EH (cell line): Measurements from ENCODE around the gene SCGB1C1.
"Not testable (repeated sequence)": the region's sequence is repeated elsewhere in the genome, so short reads cannot be mapped to it uniquely, and the experiment has no call there.

ENCODE experiments used
- DNase-seq: peaks from one replicate; pipeline ENCODE4 v3.0.0-alpha.2; 2015; ENCODE audit warnings: low read depth

SCGB1C1 gene

DNA sequence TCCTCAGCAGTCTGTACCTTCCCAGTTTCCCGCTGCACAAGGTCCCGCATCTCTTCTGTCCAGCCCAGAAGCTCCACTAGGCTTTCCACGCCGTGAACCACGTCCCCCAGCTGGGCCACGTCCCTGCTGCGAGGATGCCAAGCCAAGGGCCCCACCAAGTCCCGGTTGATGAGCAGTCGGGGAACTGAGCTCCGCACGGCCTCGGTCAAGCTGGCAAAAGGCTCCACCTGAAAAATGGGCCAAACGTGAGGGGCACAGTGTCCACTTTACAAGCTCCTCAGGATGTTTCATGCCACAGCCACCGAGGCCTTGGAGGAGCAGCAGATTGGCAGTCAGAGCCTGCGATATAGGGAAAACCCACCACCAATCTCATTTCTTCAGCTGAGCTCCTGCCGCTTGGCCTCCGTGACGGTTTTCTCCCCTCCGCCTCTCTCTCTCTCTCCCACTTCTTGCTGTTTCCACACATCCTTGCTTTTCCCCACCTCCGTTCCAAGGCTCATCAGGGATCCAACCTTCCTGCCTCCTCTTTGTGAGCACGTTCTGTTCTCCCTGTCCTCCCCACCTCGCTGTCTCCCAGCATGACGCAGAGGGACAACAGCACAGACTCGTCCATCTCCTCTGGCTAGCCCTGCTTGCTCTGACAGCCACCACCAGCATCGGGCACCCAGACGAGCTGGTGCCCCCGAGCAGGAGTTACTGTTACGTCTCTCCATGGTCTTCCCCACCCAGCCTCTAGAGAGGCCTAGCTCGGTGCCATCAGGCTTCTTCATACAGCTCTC is 26.1 kb downstream of the SCGB1C1 start:
- DNase-seq: no peak

- not testable (repeated sequence) for DNase-seq
Observed at GRCh38 chr11:220641-221215, 27.9 kb downstream of the SCGB1C1 start.

DNA sequence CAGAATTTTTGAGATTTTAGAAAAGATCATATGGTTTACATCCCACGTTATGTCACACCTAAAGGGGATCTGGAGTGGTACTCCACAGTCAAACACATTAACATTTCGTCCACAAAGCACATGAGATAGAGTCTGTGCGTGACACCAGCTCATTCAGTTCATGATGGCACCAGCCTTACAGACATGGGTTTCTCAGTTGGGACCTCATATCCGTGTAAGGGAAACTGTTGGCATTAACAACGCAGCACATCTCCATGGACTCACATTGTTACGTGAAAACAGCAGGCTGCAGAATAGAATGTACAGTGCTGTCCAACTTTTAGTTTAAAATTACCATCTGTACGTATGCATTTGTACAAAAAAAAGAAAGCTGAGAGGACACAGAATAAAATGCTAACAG is 28.7 kb downstream of the SCGB1C1 start:
- no peak for DNase-seq

GRCh38 chr11:221998-222789 is 29.3 kb downstream of the SCGB1C1 start:
- no peak for DNase-seq

- DNase-seq: no peak
Observed at GRCh38 chr11:223026-223789, 30.3 kb downstream of the SCGB1C1 start.

DNA sequence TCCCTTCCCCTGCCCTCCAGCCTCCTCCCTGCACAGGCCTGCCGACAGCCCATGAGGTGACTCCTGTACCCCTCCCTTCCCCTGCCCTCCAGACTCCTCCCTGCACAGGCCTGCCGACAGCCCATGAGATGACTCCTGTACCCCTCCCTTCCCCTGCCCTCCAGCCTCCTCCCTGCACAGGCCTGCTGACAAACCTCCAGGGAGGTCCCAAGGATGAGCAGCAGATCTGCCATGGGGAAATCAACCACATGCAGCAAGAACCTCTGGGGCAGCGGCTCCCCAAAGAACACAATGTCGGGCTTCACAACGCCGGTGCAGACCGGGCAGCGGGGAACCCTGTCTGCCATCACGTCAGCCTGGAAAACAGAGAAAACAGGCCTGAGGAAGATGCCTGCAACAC is 31.0 kb downstream of the SCGB1C1 start:
- no peak for DNase-seq

GRCh38 chr11:224424-224823 is 31.5 kb downstream of the SCGB1C1 start:
- DNase-seq: no peak

- no peak for DNase-seq
Observed at GRCh38 chr11:225734-226453, 33.0 kb downstream of the SCGB1C1 start.

DNA sequence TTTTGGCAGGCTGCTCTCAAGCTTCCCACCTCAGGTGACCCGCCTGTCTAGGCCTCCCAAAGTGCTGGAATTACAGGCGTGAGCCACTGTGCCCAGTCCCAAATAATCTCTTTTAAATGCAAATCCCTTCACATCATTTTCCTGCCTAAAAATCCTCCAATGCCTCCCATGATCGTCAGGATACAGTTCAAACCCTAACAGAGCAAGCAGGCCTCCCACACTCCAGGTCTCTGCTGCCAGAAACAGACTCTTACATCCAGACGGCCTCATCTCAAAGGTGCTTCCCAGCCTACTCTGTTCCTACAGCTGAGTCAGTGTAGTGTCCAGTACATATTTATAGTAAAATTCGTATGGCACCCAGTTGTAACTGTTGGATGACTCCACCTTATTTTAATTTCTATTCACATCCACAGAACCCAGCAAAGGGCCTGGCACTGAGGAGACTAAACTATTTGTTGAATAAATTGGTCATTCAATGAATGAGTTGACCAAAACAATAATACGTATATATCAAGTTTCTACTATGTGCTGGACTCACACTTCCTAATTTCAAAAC is 35.0 kb downstream of the SCGB1C1 start:
- no peak for DNase-seq

DNA sequence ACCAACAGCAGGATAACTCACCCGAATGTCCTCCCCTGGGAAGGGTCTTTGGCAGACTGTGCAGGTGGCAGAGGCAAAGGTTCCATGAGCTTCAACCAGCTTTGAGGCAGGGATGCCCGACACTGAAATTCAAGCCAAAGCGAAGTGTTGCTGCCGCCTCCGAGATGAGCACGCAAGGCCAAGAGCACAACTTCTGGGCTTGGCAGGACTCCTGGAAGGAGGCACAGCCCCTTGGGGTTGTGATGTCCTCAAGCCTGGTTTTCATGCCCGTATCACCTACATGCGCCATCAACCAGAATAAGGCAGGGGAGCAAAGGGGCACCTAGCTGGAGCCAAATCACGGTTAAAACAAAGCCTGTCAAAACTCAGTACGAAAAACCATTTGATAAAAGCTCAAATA is 37.6 kb downstream of the SCGB1C1 start:
- DNase-seq: no peak

DNA sequence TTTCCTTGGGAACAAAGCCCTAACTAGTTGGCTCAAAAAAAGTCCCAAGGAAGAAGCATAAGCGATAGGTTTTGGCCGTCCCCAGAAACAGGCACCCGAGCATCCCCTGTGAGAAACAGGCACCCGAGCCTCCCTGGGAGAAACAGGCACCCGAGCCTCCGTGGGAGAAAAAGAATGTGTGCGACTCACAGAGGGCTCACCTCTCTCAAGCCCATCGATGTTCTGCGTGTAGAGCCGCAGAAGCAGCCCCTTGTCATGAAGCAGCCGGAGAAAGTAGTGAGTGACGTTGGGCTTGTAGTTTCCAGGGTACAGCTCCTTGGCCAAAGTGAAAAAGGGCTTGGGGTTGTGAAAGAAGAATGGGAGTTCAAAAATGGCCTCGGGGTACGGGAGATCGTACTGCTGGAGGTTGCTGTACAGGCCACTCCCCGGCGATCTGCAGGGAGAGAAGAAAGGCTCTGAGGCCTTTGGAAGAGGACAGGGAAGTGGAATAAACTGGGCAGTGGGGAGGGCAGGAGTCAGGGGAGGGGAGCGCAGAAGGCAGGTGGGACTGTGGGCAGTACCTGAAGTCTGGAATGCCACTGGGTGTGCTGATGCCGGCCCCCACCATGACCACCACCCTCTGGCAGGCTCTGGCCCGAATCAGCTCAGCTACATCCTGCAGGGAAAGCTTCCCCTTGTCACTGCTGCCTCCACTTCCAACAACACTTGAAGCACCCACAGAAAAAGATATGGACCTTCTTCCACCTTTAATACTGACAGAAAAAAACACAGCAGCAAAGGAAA is 40.1 kb downstream of the SCGB1C1 start:
- no peak for DNase-seq

- no peak for DNase-seq
Observed at GRCh38 chr11:235180-235579, 42.3 kb downstream of the SCGB1C1 start.

DNA sequence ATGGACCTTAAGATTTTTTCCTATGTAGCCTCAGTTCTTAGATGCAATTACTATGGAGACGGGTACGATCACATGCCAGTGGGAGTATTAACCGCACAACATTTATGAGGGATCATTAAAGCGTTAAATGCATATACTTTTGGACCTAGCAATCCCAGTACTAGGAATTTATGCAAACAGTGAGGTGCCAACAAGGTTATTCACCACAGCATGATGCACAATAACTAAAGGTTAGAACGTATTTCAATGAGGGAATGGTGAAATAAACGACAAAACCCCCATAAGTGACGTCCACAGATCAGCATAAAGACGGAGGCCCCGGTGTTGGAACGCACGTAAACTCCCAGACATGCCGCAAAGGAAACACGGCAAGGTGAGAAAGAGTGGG is 42.7 kb downstream of the SCGB1C1 start:
- DNase-seq: peak; percentile 25

DNA sequence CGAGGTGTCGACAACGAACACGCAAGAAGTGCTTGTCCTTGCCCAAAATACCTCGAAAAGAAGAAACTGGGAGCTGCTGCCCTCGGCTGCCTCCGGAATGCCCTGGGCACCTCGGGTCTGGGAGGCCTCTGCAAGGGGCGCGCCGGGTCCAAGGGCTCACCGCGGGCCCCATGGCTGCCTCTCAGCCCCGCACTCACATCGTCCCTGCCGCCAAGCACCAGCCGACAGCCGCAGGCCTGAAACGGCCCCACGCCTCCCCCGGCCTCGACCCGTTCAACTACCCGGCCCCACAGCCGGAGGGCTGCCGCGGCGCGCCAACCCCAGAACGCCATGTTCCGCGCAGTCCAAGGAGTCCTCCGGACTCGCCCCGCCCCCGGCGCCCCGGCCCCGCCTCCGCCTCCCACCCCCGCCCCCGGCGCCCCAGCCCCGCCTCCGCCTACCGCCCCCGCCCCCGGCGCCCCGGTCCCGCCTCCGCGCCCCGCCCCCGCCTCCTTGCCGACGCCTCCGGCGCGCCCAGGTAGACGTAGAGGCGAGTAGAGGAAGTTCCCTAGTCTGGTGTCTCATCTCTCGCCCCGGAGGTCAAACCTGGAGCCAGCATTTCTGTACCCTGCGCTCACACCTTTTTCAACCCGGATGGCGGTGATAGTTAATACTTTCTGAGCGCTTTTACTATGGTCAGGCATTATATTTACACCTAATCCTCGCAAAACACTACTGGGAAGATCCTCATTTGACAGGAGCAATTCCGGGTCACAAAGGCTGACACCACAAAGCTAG is 43.3 kb downstream of the SCGB1C1 start, which contains the start of gene SIRT3:
TSS of gene SIRT3 (minus strand) at position 346 of the 777 bp plus-strand sequence. CDS start at position 332, 14 bp downstream.
- peak; percentile 80 for DNase-seq

DNA sequence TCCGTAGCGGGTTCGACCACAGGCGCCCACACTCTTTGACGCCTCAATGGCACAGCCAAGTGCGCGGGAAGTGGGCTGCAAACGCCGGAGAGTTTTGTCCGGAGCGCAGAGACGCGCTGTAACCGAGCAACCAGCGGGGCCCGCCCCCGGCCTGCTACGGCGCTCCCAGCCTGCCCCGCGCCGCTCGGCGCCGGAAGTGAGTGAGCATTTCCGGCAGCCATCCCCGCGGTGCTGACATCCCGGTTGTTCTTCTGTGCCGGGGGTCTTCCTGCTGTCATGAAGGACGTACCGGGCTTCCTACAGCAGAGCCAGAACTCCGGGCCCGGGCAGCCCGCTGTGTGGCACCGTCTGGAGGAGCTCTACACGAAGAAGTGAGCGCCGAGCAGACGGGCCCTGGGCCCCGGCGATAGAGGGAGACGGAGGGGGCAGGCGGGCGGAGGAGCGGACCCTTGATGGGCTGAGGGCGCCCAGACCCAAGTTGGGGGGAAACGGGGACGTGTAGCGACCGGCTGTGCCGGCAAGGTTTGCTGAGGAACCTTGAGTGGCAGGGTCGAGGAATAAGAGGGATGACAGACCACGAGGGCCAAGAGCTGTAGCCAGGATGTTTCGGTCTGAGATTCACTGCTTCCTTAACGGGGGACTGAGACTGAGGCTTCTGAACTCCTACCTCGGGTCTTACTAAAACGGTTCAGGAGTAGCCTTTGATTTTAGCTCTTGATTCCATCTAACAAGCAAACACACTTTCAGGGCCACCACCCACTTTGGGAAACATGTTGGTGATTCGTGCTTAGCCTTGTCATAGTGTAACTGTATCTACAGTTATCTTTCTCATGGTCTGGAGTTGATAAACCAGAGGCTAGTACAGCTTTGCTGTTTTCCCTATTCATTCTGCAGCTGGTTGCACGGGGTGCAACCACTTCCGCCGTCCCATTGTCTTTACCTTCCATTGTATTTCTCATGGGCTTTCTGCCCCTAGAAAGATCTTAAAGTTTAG is 44.2 kb downstream of the SCGB1C1 start, which contains the start of gene PSMD13:
TSS of gene PSMD13 (plus strand) at position 203 of the 994 bp plus-strand sequence. CDS start at position 277, 74 bp downstream.
- DNase-seq: peak; percentile 86

GRCh38 chr11:238346-238745 is 45.5 kb downstream of the SCGB1C1 start:
- DNase-seq: not testable (repeated sequence)

DNA sequence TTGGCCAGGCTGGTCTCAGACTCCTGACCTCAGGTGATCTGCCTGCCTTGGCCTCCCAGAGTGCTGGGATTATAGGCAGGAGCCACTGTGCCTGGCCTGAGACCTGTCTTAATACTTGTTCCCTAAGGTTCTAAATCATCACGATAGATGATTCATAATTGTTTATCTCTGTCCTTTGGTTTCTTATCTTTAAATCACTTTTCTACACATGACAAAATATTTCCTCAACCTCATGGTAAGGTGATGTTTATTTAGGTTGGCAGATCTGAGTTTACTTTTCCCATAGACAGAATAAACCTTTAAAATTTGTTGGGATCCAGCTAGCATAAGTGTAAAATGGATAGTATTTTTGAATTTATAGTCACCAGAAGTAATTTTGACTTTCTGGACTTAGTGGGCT is 47.4 kb downstream of the SCGB1C1 start:
- DNase-seq: no peak

DNA sequence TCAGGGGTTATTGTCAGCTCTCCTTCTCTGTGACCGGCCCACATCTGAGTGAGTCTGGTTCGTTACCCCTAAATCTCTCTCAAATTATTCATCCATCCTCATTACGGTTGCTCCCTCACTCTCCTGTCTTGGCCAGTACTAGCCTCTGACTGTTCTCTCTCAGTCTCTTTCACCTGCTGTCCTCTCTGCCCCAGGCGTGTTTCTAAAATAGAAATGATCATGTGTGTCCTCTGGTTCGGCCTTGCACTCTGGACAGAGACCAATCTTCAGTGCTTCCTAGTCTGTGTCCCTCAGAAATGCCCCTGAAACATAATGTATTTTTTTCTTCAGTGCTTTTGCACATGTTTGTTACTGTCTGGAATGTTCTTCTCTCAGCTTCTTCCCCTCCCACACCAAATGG is 48.8 kb downstream of the SCGB1C1 start:
- no peak for DNase-seq
